ENCODE results near the gene RECK. TPM values are rescaled to one million over a fixed set of nuclear protein-coding genes. Genes with fewer than 3 reads are reported as not detected.

Gene RECK
- total RNA-seq, 2 experiments from 2014 or later = 9.3 to 9.8 TPM

DNA sequence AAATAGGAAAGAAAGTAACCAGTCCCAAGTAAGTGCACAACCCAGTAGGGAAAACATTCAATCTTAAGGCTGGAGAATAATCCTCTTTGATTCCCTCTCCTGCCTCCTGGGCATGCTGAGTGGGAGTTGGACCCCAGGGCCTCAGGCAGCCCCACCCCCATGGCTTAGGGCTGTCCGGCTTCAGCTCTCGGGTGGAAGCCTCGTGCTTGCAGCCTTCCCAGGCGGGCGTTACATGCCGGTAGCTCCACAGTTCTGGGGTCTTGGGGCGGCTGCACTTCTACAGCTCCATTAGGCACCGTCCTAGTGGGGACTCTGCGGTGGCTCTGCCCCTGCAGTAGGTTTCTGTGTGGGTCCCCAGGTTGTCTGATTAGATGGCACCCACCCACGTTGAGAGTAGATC, 109.9 kb downstream of the RECK start:
- no peaks in the 10 kb centered on the region for H3K27me3 Mint-ChIP-seq
- H3K36me3 Mint-ChIP-seq (ENCODE audit: low read depth) = peaks cover 53% of the 10 kb centered on the region
- Histone ChIP-seq H3K36me3 (ENCODE audit: insufficient read depth, low read length) (peaks cover 32% of the 10 kb centered on the region), H3K27me3 (ENCODE audit: control insufficient read depth in 1 of 2, insufficient read depth in 2 of 2, low read length in 2 of 2) (no peaks in the 10 kb centered on the region), H3K9me3 (ENCODE audit: control insufficient read depth in 1 of 2, insufficient read depth in 1 of 2, low read length in 2 of 2) (peaks cover 7 to 12% of the 10 kb centered on the region in 2 experiments), H3K4me3 (ENCODE audit: low read length) (no peak overlapping the region), H3K4me1 (ENCODE audit: insufficient read depth, low read length) (peaks cover 99% of the 10 kb centered on the region), H3K27ac (ENCODE audit: low read depth in 1 of 2, low read length in 2 of 2) (no peak overlapping the region)
- H3K9me3 Mint-ChIP-seq = peaks cover 10% of the 10 kb centered on the region
- peaks cover 91% of the 10 kb centered on the region for H3K4me1 Mint-ChIP-seq (ENCODE audit: low read depth)
- H3K4me3 Mint-ChIP-seq = no peak overlapping the region
- peak overlapping the region; percentile 98 for H3K27ac Mint-ChIP-seq
- no peak for ATAC-seq (ENCODE audit: poor library complexity)
- TF ChIP-seq CTCF (IDR thresholded peaks at IDR 0.05) = no peak
- DNase-seq = peak in 1 of 14 experiments; percentile 4
- ChIA-PET CTCF (interaction anchor here (1.5 to 2.0 kb wide), 2 partner anchors 10 to 20 kb away, joined by 3 to 6 read pairs; partner anchors contain the start of gene GLIPR2), POLR2A (no interaction called here)
- intact Hi-C loops (cut with DNase I, micrococcal nuclease) = no loop called here

DNA sequence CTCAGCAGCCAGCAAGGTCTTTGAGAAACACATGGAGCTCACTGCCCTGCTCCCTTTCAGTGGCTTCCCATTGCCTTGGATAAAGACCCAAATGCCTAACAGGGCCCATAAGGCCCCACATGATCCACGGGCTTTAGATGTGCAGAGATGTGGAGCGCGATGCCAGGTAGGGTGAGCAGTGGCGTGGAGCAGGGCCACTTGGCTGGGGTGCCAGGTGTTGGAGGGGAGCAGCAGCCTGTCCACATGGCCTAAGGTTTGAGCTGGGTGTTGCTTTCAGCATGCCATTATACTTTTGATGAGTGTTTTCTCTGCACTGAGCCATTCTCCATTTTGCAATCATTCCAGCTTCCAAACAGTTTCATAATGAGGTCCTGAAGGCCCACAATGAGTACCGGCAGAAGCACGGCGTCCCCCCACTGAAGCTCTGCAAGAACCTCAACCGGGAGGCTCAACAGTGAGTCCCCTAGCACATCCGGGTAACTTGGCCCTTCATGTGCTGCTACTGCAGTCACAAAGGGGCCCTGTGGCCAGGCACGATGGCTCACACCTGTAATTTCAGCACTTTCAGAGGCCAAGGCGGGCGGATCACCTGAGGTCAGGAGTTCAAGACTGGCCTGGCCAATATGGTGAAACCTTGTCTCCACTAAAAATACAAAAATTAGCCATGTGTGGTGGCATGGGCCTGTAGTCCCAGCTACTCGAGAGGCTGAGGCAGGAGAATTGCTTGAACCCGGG, 110.9 kb downstream of the RECK start:
- intact Hi-C loops (cut with DNase I, micrococcal nuclease) = loop anchor here in 1 of 2 experiments (1.0 kb wide), 1 partner anchor 10 kb away; no protein-coding TSS in a partner anchor
- no peak for ATAC-seq (ENCODE audit: poor library complexity)
- Histone ChIP-seq H3K27me3 (ENCODE audit: control insufficient read depth in 1 of 2, insufficient read depth in 2 of 2, low read length in 2 of 2) (no peaks in the 10 kb centered on the region), H3K4me1 (ENCODE audit: insufficient read depth, low read length) (peaks cover 99% of the 10 kb centered on the region), H3K27ac (ENCODE audit: low read depth in 1 of 2, low read length in 2 of 2) (peak overlapping the region in 1 of 2 donors; percentile 3), H3K9me3 (ENCODE audit: control insufficient read depth in 1 of 2, insufficient read depth in 1 of 2, low read length in 2 of 2) (peaks cover 7 to 12% of the 10 kb centered on the region in 2 experiments), H3K4me3 (ENCODE audit: low read length) (no peak overlapping the region), H3K36me3 (ENCODE audit: insufficient read depth, low read length) (peaks cover 26% of the 10 kb centered on the region)
- peak in 1 of 14 experiments; percentile 7 for DNase-seq
- TF ChIP-seq CTCF (IDR thresholded peaks at IDR 0.05) = no peak
- ChIA-PET CTCF (interaction anchor here (1.5 to 2.0 kb wide), 2 partner anchors 11 to 19 kb away, joined by 3 to 6 read pairs; partner anchors contain the start of gene GLIPR2), POLR2A (interaction anchor here (1.7 kb wide), 1 partner anchor 11 kb away, joined by 6 read pairs; the partner anchor contains the start of gene GLIPR2)
- Mint-ChIP-seq H3K4me1 (ENCODE audit: low read depth) (peaks cover 89% of the 10 kb centered on the region), H3K27ac (peak overlapping the region; percentile 98), H3K36me3 (ENCODE audit: low read depth) (peaks cover 59% of the 10 kb centered on the region), H3K9me3 (peaks cover 10% of the 10 kb centered on the region), H3K4me3 (peak overlapping the region; percentile 38), H3K27me3 (no peaks in the 10 kb centered on the region)

DNA sequence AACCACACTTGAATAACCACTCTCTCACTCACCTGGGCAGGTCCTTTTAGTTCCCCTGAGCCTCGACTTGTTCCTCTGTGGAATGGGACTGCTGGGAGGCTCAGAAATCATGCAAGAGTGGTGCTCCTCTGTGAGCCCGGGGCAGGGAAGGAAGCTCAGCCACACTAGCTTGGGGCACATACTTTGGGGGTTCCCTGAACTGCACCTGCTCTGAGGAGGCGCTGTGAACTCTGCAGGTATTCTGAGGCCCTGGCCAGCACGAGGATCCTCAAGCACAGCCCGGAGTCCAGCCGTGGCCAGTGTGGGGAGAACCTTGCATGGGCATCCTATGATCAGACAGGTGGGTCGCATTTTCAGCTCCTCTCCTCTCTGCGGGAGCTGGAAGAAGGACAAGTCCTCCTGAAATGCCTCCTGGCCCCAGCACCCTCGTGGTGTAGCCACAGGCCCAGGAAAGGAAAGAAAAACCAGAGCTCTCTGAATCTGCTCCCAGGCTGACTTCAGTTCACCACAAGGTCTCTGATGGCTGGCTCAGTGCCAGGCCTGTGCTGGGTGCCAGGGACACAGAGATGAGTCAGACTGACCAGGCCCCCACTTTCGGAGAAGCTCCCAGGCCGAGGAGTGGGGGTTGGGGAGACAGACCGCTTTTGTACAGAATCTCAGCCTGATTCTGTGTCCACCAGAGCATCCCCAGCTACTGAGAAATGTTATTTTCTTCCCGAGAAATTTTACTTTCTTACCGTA, 111.8 kb downstream of the RECK start:
- H3K27ac Mint-ChIP-seq = peak overlapping the region; percentile 98
- H3K9me3 Mint-ChIP-seq = peaks cover 10% of the 10 kb centered on the region
- peaks cover 99% of the 10 kb centered on the region for H3K4me1 ChIP-seq (ENCODE audit: insufficient read depth, low read length)
- no peak overlapping the region for H3K4me3 ChIP-seq (ENCODE audit: low read length)
- CTCF ChIA-PET = interaction anchor here (0.9 to 4.6 kb wide), 5 partner anchors 8 to 45 kb away, joined by 3 to 15 read pairs (median 4); partner anchors contain the start of gene GLIPR2
- peak overlapping the region; percentile 31 for H3K4me3 Mint-ChIP-seq
- intact Hi-C loops (cut with DNase I, micrococcal nuclease) = loop anchor here in 1 of 2 experiments (1.0 kb wide), 1 partner anchor 11 kb away; no protein-coding TSS in a partner anchor
- H3K4me1 Mint-ChIP-seq (ENCODE audit: low read depth) = peaks cover 84% of the 10 kb centered on the region
- ATAC-seq (ENCODE audit: poor library complexity) = no peak
- peak; percentile 36 to 88 (median 66) for DNase-seq
- peaks cover 24% of the 10 kb centered on the region for H3K36me3 ChIP-seq (ENCODE audit: insufficient read depth, low read length)
- no peaks in the 10 kb centered on the region for H3K27me3 Mint-ChIP-seq
- peak overlapping the region; percentile 52 to 58 for H3K27ac ChIP-seq (ENCODE audit: low read depth in 1 of 2, low read length in 2 of 2)
- no peaks in the 10 kb centered on the region for H3K27me3 ChIP-seq (ENCODE audit: control insufficient read depth in 1 of 2, insufficient read depth in 2 of 2, low read length in 2 of 2)
- H3K9me3 ChIP-seq (ENCODE audit: control insufficient read depth in 1 of 2, insufficient read depth in 1 of 2, low read length in 2 of 2) = peaks cover 7 to 12% of the 10 kb centered on the region in 2 experiments
- H3K36me3 Mint-ChIP-seq (ENCODE audit: low read depth) = peaks cover 59% of the 10 kb centered on the region
- POLR2A ChIA-PET = interaction anchor here (0.9 to 1.7 kb wide), 3 partner anchors 9 to 42 kb away, joined by 4 to 14 read pairs (median 6); partner anchors contain the start of genes CLTA and GLIPR2
- no peak for TF ChIP-seq CTCF (IDR thresholded peaks at IDR 0.05)
